H1 (cell line): ENCODE measurements around the gene SNX15. TPM values are rescaled to one million over a fixed set of nuclear protein-coding genes. Genes with fewer than 3 reads are reported as not detected.

Source experiments
- CTCF ChIA-PET: fragments of 300-600 bp; sonication (Branson Sonifier 250); formaldehyde crosslinking; loops from one replicate; lab custom pipeline; 2021; ENCODE audit not compliant: partially characterized antibody; lab: Charles Lee
- POLR2A ChIA-PET: fragments of 300-600 bp; sonication (Branson Sonifier 250); formaldehyde crosslinking; loops from one replicate; lab custom pipeline; 2021; ENCODE audit warnings: inconsistent platforms; ENCODE audit not compliant: partially characterized antibody; lab: Charles Lee
- DNase-seq, 2 experiments: peaks; one replicate each; pipeline versions ENCODE4 v3.0.0 to v3.0.0-alpha.2; 2010 to 2022; ENCODE audit warnings: low spot score in 2 of 2, low read depth in 1 of 2, mixed read lengths in 1 of 2
- FAIRE-seq: peaks from 2 replicates; lab custom pipeline; 2011; peaks lifted over from hg19 to GRCh38; lab: Jason Lieb, UNC
- H2AFZ ChIP-seq: 2 replicates; pipeline ENCODE4 v1.8.1; 2012; ENCODE audit warnings: low read length, inconsistent platforms
- H2AK5ac ChIP-seq: 2 replicates; pipeline ENCODE4 v1.6.1; 2013; ENCODE audit warnings: low read depth, low read length
- H2BK120ac ChIP-seq: replicated peaks from 2 replicates; pipeline ENCODE3; 2013; ENCODE audit warnings: low read depth, low read length, inconsistent platforms
- H2BK12ac ChIP-seq: 2 replicates; pipeline ENCODE4 v1.6.1; 2013; ENCODE audit warnings: low read depth, low read length
- H2BK15ac ChIP-seq: 2 replicates; pipeline ENCODE4 v1.6.1; 2013; ENCODE audit warnings: low read length
- H2BK20ac ChIP-seq: 2 replicates; pipeline ENCODE4 v1.6.1; 2013; ENCODE audit warnings: low read length
- H2BK5ac ChIP-seq: 2 replicates; pipeline ENCODE4 v1.6.1; 2013; ENCODE audit warnings: low read depth, low read length
- H3K14ac ChIP-seq: 2 replicates; pipeline ENCODE4 v1.6.1; 2013; ENCODE audit warnings: inconsistent platforms; ENCODE audit not compliant: insufficient read length
- H3K18ac ChIP-seq: 2 replicates; pipeline ENCODE4 v1.6.1; 2013; ENCODE audit warnings: low read length; ENCODE audit errors: extremely low read depth
- H3K23ac ChIP-seq: 2 replicates; pipeline ENCODE4 v1.6.1; 2013; ENCODE audit warnings: inconsistent platforms; ENCODE audit not compliant: insufficient read length
- H3K23me2 ChIP-seq: 2 replicates; pipeline ENCODE4 v1.6.1; 2013; ENCODE audit warnings: low read depth, low read length
- H3K27ac ChIP-seq: 2 replicates; pipeline ENCODE4 v1.6.1; 2011; ENCODE audit warnings: low read depth, low read length, inconsistent platforms
- H3K27me3 ChIP-seq, 4 experiments: replicated peaks in 1 of 4; 1 replicate in 1 of 4; 2 replicates in 3 of 4; pipeline versions ENCODE4 v1.6.1 to v1.8.1; 2011 to 2013; ENCODE audit warnings: low read length in 3 of 4, mild to moderate bottlenecking in 3 of 4, inconsistent platforms in 2 of 4, mixed read lengths in 2 of 4, moderate library complexity in 1 of 4; ENCODE audit not compliant: control insufficient read depth in 3 of 4, insufficient read depth in 3 of 4; ENCODE audit errors: extremely low read depth in 1 of 4
- H3K36me3 ChIP-seq, 4 experiments: 2 replicates each; pipeline versions ENCODE4 v1.6.1 to v1.8.1; 2011 to 2013; ENCODE audit warnings: mild to moderate bottlenecking in 4 of 4, low read length in 3 of 4, moderate library complexity in 2 of 4, control low read depth in 1 of 4, inconsistent platforms in 1 of 4; ENCODE audit not compliant: insufficient read depth in 4 of 4, control insufficient read depth in 2 of 4
- H3K4ac ChIP-seq: replicated peaks from 2 replicates; pipeline ENCODE3; 2013; ENCODE audit warnings: low read length, low read depth, mixed read lengths, inconsistent platforms; ENCODE audit not compliant: insufficient read length
- H3K4me1 ChIP-seq, 4 experiments: replicated peaks in 1 of 4; 1 replicate in 1 of 4; 2 replicates in 3 of 4; pipeline versions ENCODE4 v1.6.1 to v1.8.1; 2011 to 2013; ENCODE audit warnings: low read length in 3 of 4, inconsistent platforms in 2 of 4, mixed read lengths in 1 of 4; ENCODE audit not compliant: insufficient read depth in 4 of 4, control insufficient read depth in 3 of 4
- H3K4me2 ChIP-seq, 2 experiments: 2 replicates each; pipeline versions ENCODE4 v1.6.1 to v1.8.1; 2011 to 2013; ENCODE audit warnings: low read depth in 2 of 2, low read length in 2 of 2, control low read depth in 1 of 2, inconsistent platforms in 1 of 2, mild to moderate bottlenecking in 1 of 2; ENCODE audit not compliant: insufficient read depth in 1 of 2
- H3K4me3 ChIP-seq, 4 experiments: fragments of 200-600, 300-600 bp in 1 of 4; sonication (generic), shearing (Covaris generic), sonication (Bioruptor Twin) in 1 of 4; 2 replicates each; pipeline versions ENCODE4 v1.5.1 to v1.8.1; 2011 to 2016; ENCODE audit warnings: low read length in 4 of 4, low read depth in 3 of 4, control low read depth in 2 of 4, inconsistent platforms in 2 of 4, mild to moderate bottlenecking in 2 of 4, mixed read lengths in 1 of 4, moderate library complexity in 1 of 4; ENCODE audit not compliant: insufficient read depth in 2 of 4; ENCODE audit errors: extremely low read depth in 1 of 4
- H3K56ac ChIP-seq: replicated peaks from 2 replicates; pipeline ENCODE3; 2013; ENCODE audit warnings: low read depth, mild to moderate bottlenecking, mixed read lengths, low read length, inconsistent platforms; ENCODE audit not compliant: insufficient read length
- H3K79me1 ChIP-seq: 2 replicates; pipeline ENCODE4 v1.6.1; 2013; ENCODE audit warnings: low read depth, low read length, control low read depth
- H3K79me2 ChIP-seq, 2 experiments: 2 replicates each; pipeline versions ENCODE4 v1.6.1 to v1.8.1; 2012 to 2013; ENCODE audit warnings: low read length in 2 of 2, mild to moderate bottlenecking in 2 of 2, inconsistent platforms in 1 of 2; ENCODE audit not compliant: insufficient read depth in 2 of 2, control insufficient read depth in 1 of 2
- H3K9ac ChIP-seq, 4 experiments: replicated peaks in 1 of 4; 1 replicate in 1 of 4; 2 replicates in 3 of 4; pipeline versions ENCODE4 v1.6.1 to v1.8.1; 2011 to 2013; ENCODE audit warnings: low read depth in 3 of 4, low read length in 3 of 4, control low read depth in 2 of 4, mild to moderate bottlenecking in 2 of 4, moderate library complexity in 2 of 4, inconsistent platforms in 1 of 4; ENCODE audit errors: extremely low read depth in 1 of 4
- H3K9me3 ChIP-seq, 2 experiments: 2 replicates each; pipeline versions ENCODE4 v1.6.1 to v1.8.1; 2012 to 2013; ENCODE audit warnings: mild to moderate bottlenecking in 2 of 2, moderate library complexity in 2 of 2, control low read depth in 1 of 2, inconsistent platforms in 1 of 2, low read depth in 1 of 2, low read length in 1 of 2, mixed read lengths in 1 of 2; ENCODE audit not compliant: insufficient read depth in 2 of 2
- H4K20me1 ChIP-seq, 2 experiments: replicated peaks in 1 of 2; 2 replicates each; pipeline versions ENCODE3 to v1.8.1; 2011 to 2013; ENCODE audit warnings: inconsistent platforms in 2 of 2, low read length in 2 of 2, mild to moderate bottlenecking in 1 of 2; ENCODE audit not compliant: insufficient read depth in 2 of 2, control insufficient read depth in 1 of 2
- H4K5ac ChIP-seq: 2 replicates; pipeline ENCODE4 v1.6.1; 2013; ENCODE audit warnings: low read length, low read depth, mixed read lengths, inconsistent platforms; ENCODE audit not compliant: insufficient read length
- H4K8ac ChIP-seq: 2 replicates; pipeline ENCODE4 v1.8.0; 2013; ENCODE audit warnings: mild to moderate bottlenecking, moderate library complexity, low read length, inconsistent platforms; ENCODE audit not compliant: insufficient read depth; ENCODE audit errors: extremely low read depth
- H4K91ac ChIP-seq: replicated peaks from 2 replicates; pipeline ENCODE3; 2013; ENCODE audit warnings: low read length, mixed read lengths, inconsistent platforms; ENCODE audit not compliant: insufficient read length
- ATF3 ChIP-seq: IDR thresholded peaks from 2 replicates; pipeline ENCODE4 v1.6.1; 2011; ENCODE audit warnings: low read depth, mild to moderate bottlenecking, low read length; ENCODE audit not compliant: insufficient read depth
- EZH2 ChIP-seq: fragments of 200-600 bp; sonication (generic); IDR thresholded peaks from 2 replicates; pipeline ENCODE4 v1.7.1; 2012; ENCODE audit warnings: low read depth, mild to moderate bottlenecking, moderate library complexity, low read length, inconsistent platforms; ENCODE audit not compliant: severe bottlenecking
- JUND ChIP-seq: IDR thresholded peaks from 2 replicates; pipeline ENCODE4 v1.6.1; 2011; ENCODE audit warnings: mild to moderate bottlenecking, improper control_type of control experiment, low read length
- PHF8 ChIP-seq: fragments of 200-600 bp; sonication (generic); conservative IDR thresholded peaks from 2 replicates; pipeline ENCODE4 v1.7.1; 2012; ENCODE audit warnings: low read depth, mild to moderate bottlenecking, inconsistent platforms, low read length, moderate library complexity
- TAF1 ChIP-seq: IDR thresholded peaks from 2 replicates; pipeline ENCODE4 v1.6.1; 2011; ENCODE audit warnings: mild to moderate bottlenecking, low read depth, low read length
- TEAD4 ChIP-seq: IDR thresholded peaks from 2 replicates; pipeline ENCODE4 v1.6.1; 2012; ENCODE audit warnings: low read depth, low read length, inconsistent platforms, mixed read lengths
- USF2 ChIP-seq: IDR thresholded peaks from 2 replicates; pipeline ENCODE4 v1.6.1; 2011; ENCODE audit warnings: low read length, improper control_type of control experiment
- WGBS, 2 experiments: shearing (Covaris generic) in 1 of 2; methylation state at CpG; one replicate each; pipeline versions ENCODE4 v1.1.6 to v1.1.7; 2013 to 2015; ENCODE audit warnings: low lambda C conversion rate in 2 of 2, mixed read lengths in 2 of 2, inconsistent platforms in 1 of 2, low coverage in 1 of 2, missing lambda C conversion rate in 1 of 2; ENCODE audit not compliant: insufficient replicate concordance in 2 of 2, insufficient coverage in 1 of 2, insufficient read length in 1 of 2; ENCODE audit errors: extremely low coverage in 1 of 2, missing lambda C conversion rate in 1 of 2; 5-methylcytosine and 5-hydroxymethylcytosine counted together
- polyA plus RNA-seq, 7 experiments: library from polyadenylated mRNA; depleted of rRNA in 3 of 7; stranded (reverse) in 5 of 7; unstranded in 2 of 7; fragments of >200 nt in 5 of 7; fragments of 200-250 nt in 2 of 7; gene quantifications; 1 replicate in 5 of 7; 2 replicates in 1 of 7; 4 replicates in 1 of 7; pipeline versions ENCODE4 v1.2.1 to v1.2.3, GENCODE V29; 2011 to 2013; ENCODE audit warnings: missing spikeins in 2 of 7, mixed read lengths in 2 of 7
- total RNA-seq: library from RNA; stranded (reverse); fragmentation: NEBNext Ultra II Directional; extraction: Animal tissue kit (Norgen Biotek cat#: 25700); gene quantifications from 2 replicates; pipeline ENCODE4 v1.2.1, GENCODE V29; 2021

The SNX15 gene
- total and polyA plus RNA-seq, 2 of the 8 experiments (the other 6 are each of a cell fraction or from before 2014, with no cell fraction given), result 13.0 to 18.3 TPM

GRCh38 chr11:65063532-65063931, 36.3 kb downstream of the SNX15 start:
- H3K9ac ChIP-seq, result no peak overlapping the region
- H2AFZ ChIP-seq, result no peak overlapping the region
- no peak for FAIRE-seq
- H2BK12ac ChIP-seq, result no peak overlapping the region
- no peak overlapping the region for H3K4ac ChIP-seq
- H4K20me1 ChIP-seq, result no peaks in the 10 kb centered on the region
- CTCF ChIA-PET, result interaction anchor here (1.1 to 2.2 kb wide), 8 partner anchors 13 to 198 kb away, joined by 3 to 10 read pairs (median 4); partner anchors contain the start of gene ARL2
- H3K23ac ChIP-seq, result no peak overlapping the region
- no peak overlapping the region for H4K5ac ChIP-seq
- H3K27ac ChIP-seq, result no peak overlapping the region
- POLR2A ChIA-PET, result interaction anchor here (0.9 to 21.6 kb wide), 11 partner anchors 13 to 59 kb away, joined by 3 to 230 read pairs (median 4); partner anchors contain the start of genes FAU, MRPL49, SAC3D1 and TM7SF2
- H3K4me3 ChIP-seq, result no peak overlapping the region
- H3K4me2 ChIP-seq, result no peak overlapping the region
- H3K79me1 ChIP-seq, result no peaks in the 10 kb centered on the region
- H2AK5ac ChIP-seq, result no peak overlapping the region
- H2BK15ac ChIP-seq, result no peak overlapping the region
- no peaks in the 10 kb centered on the region for H3K9me3 ChIP-seq
- WGBS, 2 experiments, result 86% methylated on average over 3 of the region's 3 CpGs; no CpG with 5 or more reads in 1 of the 2 experiments
- H3K56ac ChIP-seq, result no peak overlapping the region
- no peaks in the 10 kb centered on the region for H3K36me3 ChIP-seq
- no peak overlapping the region for H3K14ac ChIP-seq
- no peaks in the 10 kb centered on the region for H3K79me2 ChIP-seq
- no peak overlapping the region for H2BK5ac ChIP-seq
- no peaks in the 10 kb centered on the region for H3K23me2 ChIP-seq
- no peak overlapping the region for H3K18ac ChIP-seq
- peak overlapping the region; percentile 53 for H4K91ac ChIP-seq
- no peak overlapping the region for H4K8ac ChIP-seq
- H2BK120ac ChIP-seq, result no peak overlapping the region
- H3K4me1 ChIP-seq, result peaks cover 5 to 23% (median 17%) of the 10 kb centered on the region in 4 experiments
- DNase-seq, result no peak
- H3K27me3 ChIP-seq, result no peaks in the 10 kb centered on the region; a peak in 1 of 7 replicates
- no peak overlapping the region for H2BK20ac ChIP-seq
- TF ChIP-seq PHF8 (no peak), TAF1 (no peak), ATF3 (no peak), TEAD4 (no peak), JUND (no peak), EZH2 (no peak), USF2 (no peak)
